OCI-LY1 (cell line): ENCODE measurements around the gene CFAP52.
"Not testable (repeated sequence)": the region's sequence is repeated elsewhere in the genome, so short reads cannot be mapped to it uniquely, and the experiment has no call there.

Experiments
- H2AFZ ChIP-seq: fragments of 200-600 bp; sonication (generic), shearing (Covaris generic); 2 replicates; pipeline ENCODE4 v1.6.0; 2014; ENCODE audit warnings: antibody characterized with exemption, mild to moderate bottlenecking, low read length
- H3F3A ChIP-seq: fragments of 200-600 bp; sonication (generic), shearing (Covaris generic); 2 replicates; pipeline ENCODE4 v1.6.0; 2014; ENCODE audit warnings: mild to moderate bottlenecking, antibody characterized with exemption, low read length, moderate library complexity; ENCODE audit not compliant: insufficient read depth
- H3K27ac ChIP-seq: fragments of 200-600 bp; sonication (generic); 2 replicates; pipeline ENCODE4 v1.5.1; 2014; ENCODE audit warnings: low read length, mixed run types, mild to moderate bottlenecking, low read depth; ENCODE audit not compliant: poor library complexity, severe bottlenecking
- H3K27me3 ChIP-seq: fragments of 200-600 bp; sonication (generic); 2 replicates; pipeline ENCODE4 v1.6.0; 2014; ENCODE audit warnings: antibody characterized with exemption, mild to moderate bottlenecking, low read length, moderate library complexity; ENCODE audit not compliant: insufficient read depth
- H3K36me3 ChIP-seq: fragments of 200-600 bp; sonication (generic); 2 replicates; pipeline ENCODE4 v1.6.1; 2014; ENCODE audit warnings: mild to moderate bottlenecking, antibody characterized with exemption, low read length, moderate library complexity, mixed read lengths; ENCODE audit not compliant: insufficient read depth
- H3K4me1 ChIP-seq: fragments of 200-600 bp; sonication (generic); 2 replicates; pipeline ENCODE4 v1.5.1; 2014; ENCODE audit warnings: mild to moderate bottlenecking, low read length, moderate library complexity; ENCODE audit not compliant: insufficient read depth, severe bottlenecking
- H3K4me2 ChIP-seq: fragments of 200-600 bp; sonication (generic), shearing (Covaris generic); 2 replicates; pipeline ENCODE4 v1.6.1; 2014; ENCODE audit warnings: low read length
- H3K4me3 ChIP-seq: fragments of 200-600 bp; sonication (generic); 2 replicates; pipeline ENCODE4 v1.5.1; 2014; ENCODE audit warnings: low read length, low read depth, mild to moderate bottlenecking, mixed read lengths; ENCODE audit not compliant: poor library complexity, severe bottlenecking
- H3K79me2 ChIP-seq: fragments of 200-600 bp; shearing (Covaris generic); 2 replicates; pipeline ENCODE4 v1.6.1; 2016; ENCODE audit warnings: mixed run types, low read length, mixed read lengths; ENCODE audit not compliant: insufficient read depth
- H3K9ac ChIP-seq: fragments of 200-600 bp; sonication (generic), shearing (Covaris generic); 2 replicates; pipeline ENCODE4 v1.6.1; 2014; ENCODE audit warnings: mild to moderate bottlenecking, low read length, mixed read lengths
- H3K9me2 ChIP-seq: fragments of 200-600 bp; sonication (generic), shearing (Covaris generic); 2 replicates; pipeline ENCODE4 v1.6.1; 2014; ENCODE audit warnings: low read depth, mild to moderate bottlenecking, low read length, mixed read lengths
- H3K9me3 ChIP-seq: fragments of 200-600 bp; shearing (Covaris generic); 2 replicates; pipeline ENCODE4 v1.6.1; 2014; ENCODE audit warnings: low read length, mixed read lengths
- H4K20me1 ChIP-seq: fragments of 200-600 bp; sonication (generic), shearing (Covaris generic); 2 replicates; pipeline ENCODE4 v1.6.0; 2016; ENCODE audit warnings: mild to moderate bottlenecking, low read length; ENCODE audit not compliant: insufficient read depth
- EZH2 ChIP-seq: fragments of 200-600 bp; sonication (generic), shearing (Covaris generic); IDR thresholded peaks from 2 replicates; pipeline ENCODE4 v1.8.0; 2017; ENCODE audit warnings: borderline replicate concordance, mixed run types, mild to moderate bottlenecking, antibody characterized with exemption, low read length, moderate library complexity, mixed read lengths
- TF ChIP-seq, protein P1 (sequence below): fragments of 200-600 bp; sonication (generic), shearing (Covaris generic); IDR thresholded peaks from 2 replicates; pipeline ENCODE4 v1.5.1; 2017; ENCODE audit warnings: mild to moderate bottlenecking, antibody characterized with exemption, low read length, moderate library complexity, mixed read lengths

Gene CFAP52

DNA sequence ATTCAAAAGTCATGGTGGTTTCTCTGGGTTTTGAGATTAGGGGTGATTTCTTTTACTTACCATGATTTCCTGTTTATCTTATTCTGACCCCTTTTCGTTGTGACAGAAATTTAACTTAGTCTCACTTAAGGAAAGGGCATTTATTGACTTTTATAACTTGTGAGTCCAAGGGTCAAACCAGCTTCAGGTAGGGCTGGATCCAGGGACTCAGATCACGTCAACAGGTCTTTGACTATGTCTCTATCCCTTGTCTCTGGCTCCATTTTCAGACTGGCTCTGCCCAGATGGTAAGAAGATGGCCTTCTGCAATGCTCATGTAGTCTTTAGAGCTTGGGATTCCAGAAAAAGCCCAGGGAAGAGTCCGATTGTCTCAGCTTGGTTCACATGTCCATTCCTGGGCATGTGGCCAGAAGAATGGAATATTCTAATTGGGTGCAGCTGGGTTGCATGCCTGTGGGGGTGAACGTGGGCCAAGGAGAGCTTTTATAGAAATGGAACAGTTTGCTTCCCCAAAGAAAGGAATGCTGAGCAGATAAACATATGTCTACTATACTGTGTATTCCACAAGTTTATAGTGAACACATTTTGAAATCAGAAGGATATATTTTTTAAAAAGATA, 82.3 kb downstream of the CFAP52 start:
- Histone ChIP-seq H3K4me2 (no peak overlapping the region), H3K9ac (no peak overlapping the region), H3F3A (no peaks in the 10 kb centered on the region), H2AFZ (no peak overlapping the region), H3K4me3 (no peak overlapping the region), H3K27ac (no peak overlapping the region), H3K9me2 (no peaks in the 10 kb centered on the region), H4K20me1 (no peaks in the 10 kb centered on the region), H3K4me1 (no peaks in the 10 kb centered on the region), H3K36me3 (no peaks in the 10 kb centered on the region), H3K79me2 (no peaks in the 10 kb centered on the region), H3K27me3 (no peaks in the 10 kb centered on the region), H3K9me3 (no peaks in the 10 kb centered on the region)
- TF ChIP-seq, protein P1, sequence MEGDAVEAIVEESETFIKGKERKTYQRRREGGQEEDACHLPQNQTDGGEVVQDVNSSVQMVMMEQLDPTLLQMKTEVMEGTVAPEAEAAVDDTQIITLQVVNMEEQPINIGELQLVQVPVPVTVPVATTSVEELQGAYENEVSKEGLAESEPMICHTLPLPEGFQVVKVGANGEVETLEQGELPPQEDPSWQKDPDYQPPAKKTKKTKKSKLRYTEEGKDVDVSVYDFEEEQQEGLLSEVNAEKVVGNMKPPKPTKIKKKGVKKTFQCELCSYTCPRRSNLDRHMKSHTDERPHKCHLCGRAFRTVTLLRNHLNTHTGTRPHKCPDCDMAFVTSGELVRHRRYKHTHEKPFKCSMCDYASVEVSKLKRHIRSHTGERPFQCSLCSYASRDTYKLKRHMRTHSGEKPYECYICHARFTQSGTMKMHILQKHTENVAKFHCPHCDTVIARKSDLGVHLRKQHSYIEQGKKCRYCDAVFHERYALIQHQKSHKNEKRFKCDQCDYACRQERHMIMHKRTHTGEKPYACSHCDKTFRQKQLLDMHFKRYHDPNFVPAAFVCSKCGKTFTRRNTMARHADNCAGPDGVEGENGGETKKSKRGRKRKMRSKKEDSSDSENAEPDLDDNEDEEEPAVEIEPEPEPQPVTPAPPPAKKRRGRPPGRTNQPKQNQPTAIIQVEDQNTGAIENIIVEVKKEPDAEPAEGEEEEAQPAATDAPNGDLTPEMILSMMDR, result no peak
- no peak for TF ChIP-seq EZH2

DNA sequence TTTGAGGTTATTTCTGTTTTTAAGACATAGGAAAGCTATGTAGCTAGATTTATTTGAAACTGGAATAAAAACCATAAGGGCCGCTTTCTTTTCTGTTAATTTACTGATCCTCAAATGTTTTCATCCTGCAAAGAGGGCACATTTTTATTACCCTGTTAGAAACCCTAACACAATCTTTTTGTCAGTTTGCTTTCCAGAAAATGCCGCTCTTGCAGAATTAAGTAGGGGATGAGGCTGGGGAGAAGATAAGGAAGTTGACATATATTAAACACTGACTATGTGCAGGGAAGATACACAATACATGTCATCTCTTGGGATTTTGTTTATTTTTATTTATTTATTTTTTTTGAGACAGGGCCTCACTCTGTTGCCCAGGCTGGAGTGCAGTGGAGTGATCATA, 84.6 kb downstream of the CFAP52 start:
- H3K4me1 ChIP-seq, result no peaks in the 10 kb centered on the region
- no peaks in the 10 kb centered on the region for H3K9me2 ChIP-seq

DNA sequence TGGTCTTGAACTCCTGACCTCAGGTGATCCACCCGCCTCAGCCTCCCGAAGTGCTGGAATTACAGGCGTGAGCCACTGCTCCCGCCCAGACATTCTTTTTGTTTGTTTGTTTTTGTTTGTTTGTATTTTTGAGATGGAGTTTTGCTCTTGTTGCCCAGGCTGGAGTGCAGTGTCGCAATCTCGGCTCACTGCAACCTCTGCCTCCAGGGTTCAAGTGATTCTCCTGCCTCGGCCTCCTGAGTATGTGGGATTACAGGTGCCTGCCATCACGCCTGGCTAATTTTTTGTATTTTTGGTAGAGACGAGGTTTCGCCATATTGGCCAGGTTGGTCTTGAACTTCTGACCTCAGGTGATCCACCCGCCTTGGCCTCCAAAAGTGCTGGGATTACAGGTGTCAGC, 87.1 kb downstream of the CFAP52 start:
- not testable (repeated sequence) for H3K27me3 ChIP-seq, H3F3A ChIP-seq, H3K36me3 ChIP-seq, H4K20me1 ChIP-seq, H2AFZ ChIP-seq, H3K27ac ChIP-seq, H3K4me3 ChIP-seq, H3K9me2 ChIP-seq, H3K9ac ChIP-seq, H3K4me1 ChIP-seq, H3K9me3 ChIP-seq, H3K79me2 ChIP-seq, H3K4me2 ChIP-seq

More for the DNA sequence above, 84.6 kb downstream of the CFAP52 start:
- no peaks in the 10 kb centered on the region for H4K20me1 ChIP-seq
- H3K4me2 ChIP-seq, result no peak overlapping the region
- H3K9ac ChIP-seq, result no peak overlapping the region
- no peak overlapping the region for H2AFZ ChIP-seq
- H3K9me3 ChIP-seq, result no peaks in the 10 kb centered on the region
- no peak overlapping the region for H3K4me3 ChIP-seq
- H3K36me3 ChIP-seq, result no peaks in the 10 kb centered on the region
- no peaks in the 10 kb centered on the region for H3F3A ChIP-seq
- no peaks in the 10 kb centered on the region for H3K27me3 ChIP-seq
- TF ChIP-seq, protein P1, result no peak
- no peak for TF ChIP-seq EZH2
- no peaks in the 10 kb centered on the region for H3K79me2 ChIP-seq
- H3K27ac ChIP-seq, result no peak overlapping the region

DNA sequence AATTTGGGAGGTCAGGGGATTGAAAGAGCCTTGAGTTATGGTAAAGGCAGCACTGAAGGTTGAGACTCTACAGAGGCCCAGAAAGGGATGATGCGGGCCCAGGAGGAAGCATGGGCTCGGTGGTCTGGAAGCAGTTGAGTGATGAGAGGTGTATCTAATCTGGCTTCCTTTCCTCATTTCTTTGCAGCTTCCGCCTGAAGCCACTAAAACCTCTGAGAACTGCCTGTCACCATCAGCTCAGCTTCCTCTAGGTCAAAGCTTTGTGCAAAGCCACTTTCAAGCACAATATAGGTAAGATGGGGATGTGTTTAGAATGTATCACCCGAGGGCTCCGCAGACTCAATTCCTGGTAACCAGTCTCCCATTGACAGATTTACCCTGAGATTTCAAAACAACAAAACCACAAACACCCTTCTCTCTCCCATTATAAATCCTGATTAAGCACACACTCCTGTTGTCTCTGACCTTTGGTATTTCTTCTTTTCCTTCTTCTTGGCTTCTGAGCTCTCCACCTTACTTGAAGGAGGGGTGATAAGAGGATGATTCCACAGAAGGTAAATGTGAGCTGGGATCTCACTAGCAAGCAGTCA, 90.1 kb downstream of the CFAP52 start:
- H3K4me3 ChIP-seq, result no peak overlapping the region
- H3K4me2 ChIP-seq, result no peak overlapping the region
- H3F3A ChIP-seq, result no peaks in the 10 kb centered on the region
- no peaks in the 10 kb centered on the region for H3K36me3 ChIP-seq
- H3K9me2 ChIP-seq, result no peaks in the 10 kb centered on the region
- H3K79me2 ChIP-seq, result no peaks in the 10 kb centered on the region
- no peaks in the 10 kb centered on the region for H3K4me1 ChIP-seq
- TF ChIP-seq EZH2, result no peak
- TF ChIP-seq, protein P1, result no peak
- H3K27me3 ChIP-seq, result no peaks in the 10 kb centered on the region
- H3K27ac ChIP-seq, result no peak overlapping the region
- H2AFZ ChIP-seq, result no peak overlapping the region
- no peak overlapping the region for H3K9ac ChIP-seq
- no peaks in the 10 kb centered on the region for H4K20me1 ChIP-seq
- no peaks in the 10 kb centered on the region for H3K9me3 ChIP-seq
